Activated CD4-positive, alpha-beta T cell treated with anti-CD3 and anti-CD28 coated beads, Interleukin-10, Interleukin-2, amounts not matched to agents 100 ng/mL and 50 ng/mL, durations not matched to agents 16 hours and 8 hours (primary cell): ENCODE data around the gene ATP2B1.
"Not testable (repeated sequence)": the region's sequence is repeated elsewhere in the genome, so short reads cannot be mapped to it uniquely, and the experiment has no call there.

ENCODE experiments used
- DNase-seq: peaks from one replicate; pipeline ENCODE4 v3.0.0-alpha.2; 2020

ATP2B1 gene

GRCh38 chr12:89710873-89711750, 2.5 kb upstream of the ATP2B1 start:
- no peak for DNase-seq

- DNase-seq, result peak; percentile 33
Observed at GRCh38 chr12:89709995-89710872, 1.6 kb upstream of the ATP2B1 start.

GRCh38 chr12:89709157-89709994, 738 bp upstream of the ATP2B1 start:
- peak; percentile 98 for DNase-seq

- peak; percentile 40 for DNase-seq
Observed at GRCh38 chr12:89707703-89708564, 704 bp downstream of the ATP2B1 start.

- peak; percentile 4 for DNase-seq
Observed at GRCh38 chr12:89706986-89707702, 1.5 kb downstream of the ATP2B1 start.

GRCh38 chr12:89706551-89706950, 2.1 kb downstream of the ATP2B1 start:
- peak; percentile 3 for DNase-seq

- DNase-seq, result no peak
Observed at GRCh38 chr12:89704457-89704856, 4.2 kb downstream of the ATP2B1 start.

- no peak for DNase-seq
Observed at GRCh38 chr12:89703768-89704167, 4.9 kb downstream of the ATP2B1 start.

- DNase-seq, result no peak
Observed at GRCh38 chr12:89702503-89702902, 6.1 kb downstream of the ATP2B1 start.

GRCh38 chr12:89701606-89702206, 6.9 kb downstream of the ATP2B1 start:
- no peak for DNase-seq

- no peak for DNase-seq
Observed at GRCh38 chr12:89700191-89700810, 8.3 kb downstream of the ATP2B1 start.

GRCh38 chr12:89698607-89699006, 10.0 kb downstream of the ATP2B1 start:
- no peak for DNase-seq

- not testable (repeated sequence) for DNase-seq
Observed at GRCh38 chr12:89697728-89698127, 10.9 kb downstream of the ATP2B1 start.

GRCh38 chr12:89697296-89697695, 11.3 kb downstream of the ATP2B1 start:
- no peak for DNase-seq

- no peak for DNase-seq
Observed at GRCh38 chr12:89695830-89696229, 12.8 kb downstream of the ATP2B1 start.

GRCh38 chr12:89695100-89695499, 13.5 kb downstream of the ATP2B1 start:
- no peak for DNase-seq

GRCh38 chr12:89694542-89694941, 14.1 kb downstream of the ATP2B1 start:
- no peak for DNase-seq

- DNase-seq, result no peak
Observed at GRCh38 chr12:89693639-89694202, 14.9 kb downstream of the ATP2B1 start.

- DNase-seq, result no peak
Observed at GRCh38 chr12:89692439-89692838, 16.2 kb downstream of the ATP2B1 start.

GRCh38 chr12:89691659-89692058, 17.0 kb downstream of the ATP2B1 start:
- DNase-seq, result no peak
